Uterus (tissue), 2 donors: Measurements from ENCODE around the gene PIEZO2.

Source experiments
- CTCF ChIP-seq, 4 experiments: fragments of 200-600 bp in 2 of 4; fragments of 450-650 bp in 2 of 4; sonication (generic) in 2 of 4; IDR thresholded peaks; one replicate each; pipeline ENCODE4 v1.5.1; 2016 to 2019; ENCODE audit warnings: antibody characterized with exemption in 4 of 4, mild to moderate bottlenecking in 2 of 4, moderate library complexity in 1 of 4
- POLR2A ChIP-seq, 2 donors: fragments of 450-650 bp; IDR thresholded peaks; one replicate each; pipeline ENCODE4 v1.6.1; 2016; ENCODE audit warnings: antibody characterized with exemption in 2 of 2, mild to moderate bottlenecking in 1 of 2, moderate library complexity in 1 of 2

GRCh38 chr18:10787293-10787901 lies 362.0 kb downstream of the PIEZO2 start:
- TF ChIP-seq CTCF (IDR thresholded peaks at IDR 0.05) (peak in 1 of 4 experiments; percentile 23), POLR2A (IDR thresholded peaks at IDR 0.05) (no peak)
